Activated naive CD4-positive, alpha-beta T cell treated with anti-CD3 and anti-CD28 coated beads, Interleukin-2, amount 50 U/mL, for 72 hours (primary cell): ENCODE data around the gene RMI1. TPM values are rescaled to one million over a fixed set of nuclear protein-coding genes. Genes with fewer than 3 reads are reported as not detected.
"Not testable (repeated sequence)": the region's sequence is repeated elsewhere in the genome, so short reads cannot be mapped to it uniquely, and the experiment has no call there.

Experiments
- ATAC-seq, 2 donors: fragments of 150-1000 bp; cut with Tn5 transposase; 2 replicates each; pipeline ENCODE4 v1.10.0; 2021; ENCODE audit warnings: mild to moderate bottlenecking in 2 of 2, moderate library complexity in 2 of 2
- DNase-seq, 2 donors: peaks; one replicate each; pipeline ENCODE4 v3.0.0; 2021 to 2022; ENCODE audit warnings: low spot score in 2 of 2
- H3K27ac Mint-ChIP-seq, 2 donors: one replicate each; pipeline ENCODE4 v1.8.0; 2022; ENCODE audit warnings: mild to moderate bottlenecking in 2 of 2, mixed read lengths in 2 of 2
- H3K36me3 Mint-ChIP-seq, 2 donors: one replicate each; pipeline ENCODE4 v1.8.0; 2022; ENCODE audit warnings: mixed read lengths in 2 of 2
- H3K9me3 Mint-ChIP-seq, 2 donors: one replicate each; pipeline ENCODE4 v1.8.0; 2022; ENCODE audit warnings: mixed read lengths in 2 of 2
- total RNA-seq, 2 donors: library from RNA; stranded (reverse); gene quantifications; one replicate each; pipeline ENCODE4 v1.2.3, GENCODE V29; 2022

Gene RMI1
- total RNA-seq = 10 to 100 TPM; 16.0 to 26.7 TPM

DNA sequence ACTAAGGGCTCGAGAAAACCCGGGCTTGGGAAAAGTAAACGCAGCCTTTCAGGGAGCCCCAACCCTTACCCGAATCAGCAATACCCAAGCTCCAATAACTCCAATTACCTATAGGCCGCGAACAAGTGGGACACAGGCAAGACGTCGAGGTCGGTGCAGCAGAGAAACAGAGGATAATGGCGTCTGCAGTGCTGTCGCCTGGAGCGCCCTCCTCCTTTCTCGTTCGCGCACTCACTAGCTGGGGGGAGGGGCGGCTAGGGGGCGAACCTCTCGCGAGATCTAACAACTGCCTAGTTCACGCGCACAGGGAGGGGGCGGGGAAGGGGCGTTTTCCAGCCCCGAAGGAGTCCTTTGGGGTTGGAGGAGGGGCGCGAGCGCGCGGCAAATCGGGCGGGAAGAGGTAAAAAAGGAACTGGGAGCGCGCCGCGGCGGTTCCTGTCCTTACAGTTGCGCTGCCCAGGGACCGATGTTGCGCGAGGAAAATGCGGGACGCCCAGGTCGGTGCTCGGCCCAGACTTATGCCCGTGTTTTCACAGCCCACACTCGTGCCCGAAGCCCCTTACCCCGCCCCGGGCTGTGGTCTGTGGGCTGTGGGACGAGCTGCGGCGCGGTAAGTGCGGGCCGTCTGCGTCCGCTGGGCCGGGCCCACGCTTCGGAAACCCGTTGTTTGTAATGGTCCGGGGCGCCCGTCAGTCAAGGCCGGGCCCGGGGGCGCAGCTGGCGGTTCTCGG, at the start of gene RMI1:
Gene RMI1 (plus strand): TSS at position 411 of the 731 bp plus-strand sequence. CDS start 20,182 bp downstream, outside the sequence.
- Mint-ChIP-seq H3K9me3 (no peaks in the 10 kb centered on the region), H3K36me3 (peaks cover 48 to 70% of the 10 kb centered on the region in 2 donors), H3K27ac (peak within 1 kb of the TSS; percentile 93 to 99)
- ATAC-seq (peak; percentile 79 to 84), DNase-seq (peak; percentile 96 to 97)

DNA sequence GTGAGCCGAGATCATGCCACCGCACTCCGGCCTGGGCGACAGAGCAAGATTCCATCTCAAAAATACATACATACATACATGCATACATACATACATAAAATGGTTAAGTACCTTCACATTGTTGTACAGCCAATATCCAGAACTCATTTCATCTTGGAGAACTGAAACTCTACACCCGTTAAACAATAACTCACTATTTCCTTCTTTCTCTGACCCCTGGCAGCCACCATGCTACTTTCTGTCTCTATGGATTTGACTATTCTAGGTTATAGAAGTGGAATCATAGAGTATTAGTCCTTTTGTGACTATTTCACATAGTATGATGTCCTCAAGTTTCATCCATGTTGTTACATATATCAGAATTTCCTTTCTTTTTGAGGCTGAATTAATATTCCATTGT, 49.7 kb upstream of the RMI1 start:
- Mint-ChIP-seq H3K36me3 (no peaks in the 10 kb centered on the region), H3K27ac (peak overlapping the region in 1 of 2 donors; percentile 66), H3K9me3 (no peaks in the 10 kb centered on the region)
- no peak for ATAC-seq
- DNase-seq = no peak

DNA sequence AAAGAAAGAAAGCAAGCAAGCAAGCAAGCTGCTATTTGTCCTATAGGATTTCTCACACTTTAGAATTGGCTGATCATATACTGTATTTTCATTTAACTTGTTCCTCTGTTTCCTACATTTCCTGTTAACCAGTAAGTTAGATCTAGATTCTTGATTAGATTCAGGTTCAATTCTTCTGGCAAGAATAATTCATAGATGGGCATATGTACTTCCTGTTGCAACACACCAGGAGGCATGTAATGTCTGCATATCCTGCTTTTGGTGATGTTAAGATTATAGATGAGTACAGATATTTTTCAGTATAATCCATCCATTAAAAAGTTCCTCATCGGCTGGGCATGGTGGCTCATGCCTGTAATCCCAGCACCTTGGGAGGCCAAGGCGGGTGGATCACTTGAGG, 48.6 kb upstream of the RMI1 start:
- Mint-ChIP-seq H3K36me3 (no peaks in the 10 kb centered on the region), H3K27ac (peak overlapping the region in 1 of 2 donors; percentile 66), H3K9me3 (no peaks in the 10 kb centered on the region)
- DNase-seq (no peak), ATAC-seq (no peak)

DNA sequence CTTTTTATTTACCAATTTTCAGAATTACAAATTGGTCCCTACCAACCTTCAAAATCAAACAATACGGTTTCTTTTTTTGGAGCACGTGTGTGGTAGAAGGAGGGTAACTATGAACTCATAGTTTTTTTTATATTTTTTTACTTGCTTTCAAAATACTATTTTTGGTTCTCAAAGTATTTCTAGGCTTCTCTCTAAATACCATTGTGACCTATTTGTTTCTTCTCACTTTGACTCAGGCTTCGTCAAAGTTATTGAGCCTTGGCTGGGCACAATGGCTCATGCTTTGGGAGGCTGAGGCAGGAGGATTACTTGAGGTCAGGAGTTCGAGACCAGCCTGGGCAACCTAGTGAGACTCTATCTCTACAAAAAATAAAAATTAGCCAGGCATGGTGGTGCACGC, 47.8 kb upstream of the RMI1 start:
- no peak overlapping the region for H3K27ac Mint-ChIP-seq
- no peaks in the 10 kb centered on the region for H3K36me3 Mint-ChIP-seq
- ATAC-seq (no peak), DNase-seq (no peak)
- H3K9me3 Mint-ChIP-seq = no peaks in the 10 kb centered on the region

DNA sequence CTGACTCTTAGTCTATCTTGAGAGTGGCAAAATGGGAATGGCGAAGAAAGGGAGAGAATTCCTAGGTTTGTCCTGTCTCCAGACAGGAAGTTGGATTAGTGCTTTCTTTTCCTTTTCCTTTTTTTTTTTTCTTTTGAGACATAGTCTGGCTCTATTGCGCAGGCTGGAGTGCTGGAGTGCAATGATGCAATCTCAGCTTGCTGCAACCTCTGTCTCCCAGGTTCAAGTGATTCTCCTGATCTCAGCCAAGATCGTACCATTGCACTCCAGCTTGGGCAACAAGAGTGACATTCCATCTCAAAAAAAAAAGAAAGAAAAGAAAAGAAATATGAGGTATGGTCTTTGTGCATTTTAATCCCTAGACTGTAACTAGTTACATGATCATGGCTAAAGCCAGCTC, 46.8 kb upstream of the RMI1 start:
- DNase-seq (no peak), ATAC-seq (no peak)
- H3K27ac Mint-ChIP-seq = no peak overlapping the region
- H3K36me3 Mint-ChIP-seq = no peaks in the 10 kb centered on the region
- no peaks in the 10 kb centered on the region for H3K9me3 Mint-ChIP-seq

DNA sequence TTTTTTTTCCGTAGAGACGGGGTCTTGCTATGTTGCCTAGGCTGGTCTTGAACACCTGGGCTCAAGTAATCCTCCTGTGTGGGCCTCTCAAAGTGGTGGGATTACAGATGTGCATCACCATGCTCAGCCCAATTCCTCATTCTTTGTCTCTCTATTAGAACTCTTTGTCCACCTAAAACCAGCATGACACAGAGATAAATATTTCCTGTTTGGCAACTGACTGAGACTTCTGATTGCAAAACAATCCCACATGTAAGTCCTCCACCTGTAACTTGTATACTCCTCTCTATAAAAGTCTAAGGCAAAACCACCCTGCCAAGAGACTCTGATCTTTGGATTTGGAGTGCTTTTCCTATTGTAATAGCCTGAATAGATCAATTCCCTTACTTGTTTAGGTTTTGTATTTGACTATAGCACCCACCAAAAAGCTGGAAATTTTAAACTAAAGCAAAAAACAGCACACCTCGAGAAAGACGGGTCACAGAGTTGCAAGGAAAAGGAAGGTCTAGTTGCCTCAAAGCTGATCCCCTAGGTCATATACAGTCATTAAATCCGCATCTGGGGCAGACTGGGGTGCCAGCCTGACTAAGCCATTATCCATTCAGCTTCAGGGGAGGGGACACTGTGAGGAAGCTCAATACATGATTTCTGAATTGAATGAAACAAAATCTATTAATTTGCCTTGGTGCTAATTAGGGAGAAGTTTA, 45.9 kb upstream of the RMI1 start:
- ATAC-seq (no peak), DNase-seq (no peak)
- Mint-ChIP-seq H3K9me3 (no peaks in the 10 kb centered on the region), H3K36me3 (no peaks in the 10 kb centered on the region), H3K27ac (no peak overlapping the region)

DNA sequence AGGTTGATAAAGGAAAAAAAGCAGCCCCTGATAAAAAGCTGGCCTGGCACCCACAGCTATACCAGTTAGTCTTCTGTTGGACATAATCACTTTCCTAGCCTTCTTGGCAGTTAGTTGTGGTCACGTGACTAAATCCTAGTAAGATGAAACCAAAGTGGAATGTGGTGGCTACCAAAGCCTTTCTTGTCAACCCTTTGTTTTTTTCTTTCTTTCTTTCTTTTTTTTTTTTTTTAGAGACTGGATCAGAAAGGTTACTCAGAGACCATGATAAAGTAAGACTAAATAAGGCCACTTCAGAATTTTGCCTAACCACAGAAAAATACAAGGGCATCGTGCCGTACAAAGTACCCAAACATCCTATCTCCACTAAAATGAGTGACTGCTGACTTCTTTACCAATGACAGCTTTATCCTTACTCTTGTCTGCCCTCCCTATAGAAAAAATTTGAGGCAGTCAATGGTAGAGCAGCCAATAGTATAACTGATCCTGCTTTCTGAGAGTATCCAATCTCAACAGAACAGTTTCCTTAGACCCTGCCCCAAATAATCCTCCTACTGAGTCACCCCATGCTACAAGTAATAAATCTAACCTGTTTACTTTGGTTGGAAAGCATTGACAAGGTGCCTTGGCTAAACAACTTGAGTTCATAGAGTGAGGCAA, 45.2 kb upstream of the RMI1 start:
- Mint-ChIP-seq H3K27ac (no peak overlapping the region), H3K9me3 (no peaks in the 10 kb centered on the region), H3K36me3 (no peaks in the 10 kb centered on the region)
- DNase-seq (no peak), ATAC-seq (no peak)

DNA sequence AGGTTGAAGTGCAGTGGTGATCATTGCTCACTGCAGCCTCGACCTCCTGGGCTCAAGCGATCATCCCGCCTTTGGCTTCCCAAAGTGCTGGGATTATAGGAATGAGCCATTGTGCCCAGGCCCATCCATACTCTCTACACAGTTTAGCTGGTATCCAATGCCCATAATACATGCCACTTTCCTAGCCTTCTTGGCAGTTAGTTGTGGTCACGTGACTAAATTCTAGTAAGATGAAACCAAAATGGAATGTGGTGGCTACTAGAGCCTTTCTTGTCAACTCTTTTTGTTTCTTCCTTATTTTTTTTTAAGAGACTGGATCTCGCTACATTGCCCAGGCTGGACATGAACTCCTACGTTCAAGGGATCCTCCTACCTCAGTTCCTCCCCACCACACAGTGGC, 44.1 kb upstream of the RMI1 start:
- ATAC-seq = no peak
- DNase-seq = no peak
- Mint-ChIP-seq H3K9me3 (no peaks in the 10 kb centered on the region), H3K36me3 (peaks cover 0 to 5% of the 10 kb centered on the region in 2 donors), H3K27ac (no peak overlapping the region)

DNA sequence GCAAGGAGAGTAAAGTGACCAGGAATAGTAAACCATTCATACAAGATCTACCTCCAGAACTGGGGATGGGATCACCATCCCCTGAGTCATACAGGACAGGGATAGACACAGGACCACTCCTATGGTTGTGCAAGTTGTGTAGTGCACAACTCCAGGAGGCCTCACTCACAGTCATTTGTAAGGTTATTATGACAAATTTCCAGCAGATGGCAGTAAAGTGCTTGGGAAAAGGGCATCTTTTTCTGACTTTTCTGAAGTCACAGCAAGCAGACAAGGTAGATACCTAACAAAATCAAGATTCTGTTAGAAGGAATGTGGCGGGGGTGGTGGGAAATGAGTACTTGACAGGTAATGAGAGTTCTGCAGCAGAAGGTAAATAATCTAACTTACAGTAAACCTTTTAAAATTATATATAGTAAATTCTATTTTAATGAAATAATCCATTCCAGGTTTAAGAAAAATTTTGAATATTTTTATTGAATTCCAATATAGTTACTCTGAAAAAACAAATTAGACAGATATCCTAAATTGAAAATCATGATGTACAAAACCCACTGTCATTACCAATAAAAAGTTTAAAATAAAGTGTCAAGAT, 42.6 kb upstream of the RMI1 start:
- Mint-ChIP-seq H3K9me3 (no peaks in the 10 kb centered on the region), H3K27ac (no peak overlapping the region), H3K36me3 (peaks cover 0 to 5% of the 10 kb centered on the region in 2 donors)
- ATAC-seq (peak; percentile 69 to 71), DNase-seq (peak in 1 of 2 donors; percentile 50)

DNA sequence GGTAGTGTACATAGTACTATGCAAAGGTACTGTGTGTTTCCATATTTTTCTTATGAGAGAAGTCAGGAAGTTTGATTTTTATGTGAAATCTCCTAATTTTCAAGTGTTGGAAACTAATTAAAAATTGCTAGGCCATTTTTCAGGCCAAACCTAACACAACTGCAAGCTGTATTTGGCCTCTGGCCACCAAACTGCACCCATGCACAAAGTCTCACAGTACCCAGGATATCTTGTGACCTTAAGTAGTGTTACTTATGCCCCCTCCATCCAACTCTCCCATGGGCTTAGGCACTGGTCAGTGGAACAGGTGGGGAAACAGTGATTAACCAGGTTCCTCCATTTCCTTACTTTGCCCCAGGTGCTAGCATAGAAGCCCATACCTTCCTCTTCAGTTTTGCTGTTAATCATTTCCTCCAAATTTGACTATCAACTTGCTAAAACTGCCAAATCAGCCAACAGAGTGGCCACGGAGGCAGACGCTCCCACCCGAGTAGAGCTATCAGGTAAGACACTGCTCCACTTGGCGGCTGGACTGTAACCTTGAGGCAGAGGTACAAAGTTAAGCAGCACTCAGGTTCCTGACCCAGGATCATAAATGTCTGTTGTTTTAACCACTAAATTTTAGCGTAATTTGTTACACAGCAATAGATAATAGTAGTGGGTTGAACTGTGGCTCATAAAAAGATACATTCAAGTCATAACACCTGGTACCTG, 39.9 kb upstream of the RMI1 start:
- no peak for DNase-seq
- Mint-ChIP-seq H3K36me3 (peaks cover 0 to 5% of the 10 kb centered on the region in 2 donors), H3K9me3 (no peaks in the 10 kb centered on the region), H3K27ac (peak overlapping the region; percentile 30 to 36)
- no peak for ATAC-seq

DNA sequence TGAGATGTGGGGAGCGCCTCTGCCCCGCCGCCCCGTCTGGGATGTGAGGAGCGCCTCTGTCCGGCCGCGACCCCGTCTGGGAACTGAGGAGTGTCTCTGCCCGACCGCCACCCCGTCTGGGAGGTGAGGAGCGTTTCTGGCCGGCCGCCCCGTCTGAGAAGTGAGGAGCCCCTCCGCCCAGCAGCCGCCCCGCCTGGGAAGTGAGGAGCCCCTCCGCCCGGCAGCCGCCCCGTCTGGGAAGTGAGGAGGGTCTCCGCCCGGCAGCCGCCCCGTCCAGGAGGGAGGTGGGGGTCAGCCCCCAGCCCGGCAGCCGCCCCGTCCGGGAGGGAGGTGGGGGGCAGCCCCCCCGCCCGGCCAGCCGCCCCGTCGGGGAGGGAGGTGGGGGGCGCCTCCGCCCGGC, 32.5 kb upstream of the RMI1 start:
- not testable (repeated sequence) for ATAC-seq, H3K27ac Mint-ChIP-seq, H3K9me3 Mint-ChIP-seq, DNase-seq
- peaks cover 5 to 19% of the 10 kb centered on the region in 2 donors for H3K36me3 Mint-ChIP-seq

DNA sequence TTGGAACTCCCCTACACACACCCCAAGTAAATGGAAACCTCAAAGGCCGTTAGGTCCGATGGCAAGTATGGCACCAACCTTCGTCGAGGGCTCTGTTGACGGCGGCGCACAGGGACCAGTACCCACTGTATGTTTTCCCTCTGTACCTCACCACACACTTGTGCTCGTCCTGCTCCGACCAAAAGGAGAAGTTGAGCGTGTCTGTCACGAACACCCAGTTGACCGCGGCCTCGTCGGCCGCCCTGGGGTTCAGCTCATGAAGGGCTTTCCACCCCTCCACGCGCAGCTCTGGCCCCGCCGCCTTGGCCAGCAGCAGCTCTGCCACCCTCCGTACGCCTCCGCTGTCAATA, 24.5 kb upstream of the RMI1 start:
- peak overlapping the region; percentile 98 to 100 for H3K27ac Mint-ChIP-seq

DNA sequence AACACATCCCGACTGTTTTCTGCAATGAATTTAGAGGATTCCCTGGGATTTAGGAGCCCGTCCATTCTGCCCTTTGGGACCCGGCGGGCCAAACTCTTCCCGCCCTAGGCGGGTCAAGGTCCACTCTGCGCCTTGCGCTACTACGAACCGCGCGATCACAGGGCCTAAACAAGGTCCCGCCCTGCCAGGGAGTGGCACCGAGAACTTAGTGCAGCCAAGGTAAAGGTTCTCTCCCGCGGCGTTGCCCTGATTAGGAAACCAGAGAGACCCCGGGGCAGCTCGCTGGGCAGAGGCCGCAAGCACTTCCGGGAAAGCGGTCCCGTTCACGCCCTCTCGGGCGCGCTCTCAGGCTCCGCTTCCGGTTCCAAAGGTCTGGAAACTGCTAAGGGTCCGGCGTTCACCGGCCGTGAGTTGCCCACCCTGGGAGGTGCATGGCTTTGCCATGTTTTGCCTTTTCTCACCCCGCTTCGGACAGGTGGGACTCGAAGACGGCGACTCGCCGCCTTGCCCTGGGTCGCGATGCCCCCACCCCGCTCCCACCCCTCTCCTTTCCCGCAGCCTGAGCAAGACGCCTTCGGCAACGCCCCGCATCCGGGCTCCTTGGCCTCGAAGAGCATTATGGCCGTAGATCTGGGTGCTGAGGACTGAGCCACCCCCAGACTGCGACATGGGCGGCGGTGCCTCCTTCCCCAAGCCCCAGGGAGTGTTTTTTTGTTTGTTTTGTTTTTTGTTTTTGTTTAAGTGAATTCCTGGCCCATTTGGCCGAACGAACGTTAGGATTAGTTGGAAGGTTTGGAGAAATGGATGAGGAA, 24.0 kb upstream of the RMI1 start:
- H3K27ac Mint-ChIP-seq = peak overlapping the region; percentile 98 to 100
- no peaks in the 10 kb centered on the region for H3K9me3 Mint-ChIP-seq
- peak; percentile 66 to 85 for ATAC-seq

More for the DNA sequence above, 24.5 kb upstream of the RMI1 start:
- Mint-ChIP-seq H3K9me3 (no peaks in the 10 kb centered on the region), H3K36me3 (peaks cover 16 to 19% of the 10 kb centered on the region in 2 donors)
- DNase-seq (peak; percentile 41 to 63), ATAC-seq (peak; percentile 41 to 71)

DNA sequence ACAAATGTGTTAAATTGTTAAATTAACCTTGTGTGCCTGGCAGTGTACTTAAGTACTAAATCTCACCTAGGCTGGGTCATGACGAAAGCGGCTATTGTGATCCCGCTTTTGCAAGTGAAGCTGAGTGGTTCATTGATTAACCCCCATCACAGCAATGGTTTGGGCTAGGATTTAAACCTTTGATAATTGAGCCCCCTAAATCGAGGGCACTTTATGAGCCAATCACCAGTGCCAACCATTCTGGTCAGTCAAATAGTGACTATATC, 23.4 kb upstream of the RMI1 start:
- ATAC-seq (no peak), DNase-seq (no peak)
- Mint-ChIP-seq H3K36me3 (peaks cover 16 to 19% of the 10 kb centered on the region in 2 donors), H3K27ac (peak overlapping the region; percentile 91 to 100), H3K9me3 (no peaks in the 10 kb centered on the region)

More for the DNA sequence above, 24.0 kb upstream of the RMI1 start:
- peaks cover 16 to 19% of the 10 kb centered on the region in 2 donors for H3K36me3 Mint-ChIP-seq
- DNase-seq = peak; percentile 65 to 76

DNA sequence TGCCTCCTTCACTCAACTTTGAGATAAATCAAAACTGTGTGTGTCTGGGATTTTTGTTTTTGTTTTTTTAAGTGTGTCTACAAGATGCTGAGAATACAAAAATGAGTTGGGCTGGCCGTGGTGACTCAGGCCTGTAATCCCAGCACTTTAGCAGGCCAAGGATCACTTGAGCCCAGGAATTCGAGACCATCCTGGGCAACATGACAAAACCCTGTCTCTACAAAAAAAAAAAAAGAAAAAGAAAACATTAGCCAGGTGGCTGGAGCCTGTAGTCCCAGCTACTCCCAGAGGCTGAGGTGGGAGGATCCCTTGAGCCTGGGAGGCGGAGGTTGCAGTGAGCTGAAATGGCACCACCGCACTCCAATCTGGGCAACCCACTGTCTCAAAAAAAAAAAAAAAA, 21.5 kb upstream of the RMI1 start:
- ATAC-seq (no peak), DNase-seq (no peak)
- no peaks in the 10 kb centered on the region for H3K9me3 Mint-ChIP-seq
- H3K27ac Mint-ChIP-seq = no peak overlapping the region
- peaks cover 16% of the 10 kb centered on the region in 2 donors for H3K36me3 Mint-ChIP-seq

DNA sequence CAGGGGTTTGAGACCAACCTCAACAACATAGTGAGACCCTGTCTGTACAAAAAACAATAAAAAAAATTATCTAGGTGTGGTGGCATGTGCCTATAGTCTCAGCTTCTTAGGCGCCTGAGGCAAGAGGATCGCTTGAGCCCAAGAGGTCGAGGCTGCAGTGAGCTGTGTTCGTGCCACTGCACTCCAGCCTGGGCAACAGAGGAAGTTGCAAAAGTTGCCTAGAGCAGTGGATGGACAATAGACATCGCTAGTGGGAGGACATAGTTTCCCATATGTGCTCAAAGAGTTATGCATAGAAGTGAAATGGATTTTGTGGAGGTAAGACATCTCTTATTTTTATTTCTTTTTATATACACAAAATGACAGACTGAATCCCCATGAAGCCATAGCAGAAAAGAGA, 19.6 kb upstream of the RMI1 start:
- no peaks in the 10 kb centered on the region for H3K9me3 Mint-ChIP-seq
- H3K27ac Mint-ChIP-seq = peak overlapping the region in 1 of 2 donors; percentile 50
- DNase-seq (no peak), ATAC-seq (no peak)
- H3K36me3 Mint-ChIP-seq = peaks cover 6 to 12% of the 10 kb centered on the region in 2 donors
